ENCODE measurements around the gene GLI3. TPM values are rescaled to one million over a fixed set of nuclear protein-coding genes. Genes with fewer than 3 reads are reported as not detected.
A peak's percentile ranks its signal among the peaks of the same experiment; 100 is the strongest.

Gene GLI3
- polyA plus RNA-seq, 2 of the 4 experiments (the other 2 are of a cell fraction) = 0.09 TPM; not detected in 1

DNA sequence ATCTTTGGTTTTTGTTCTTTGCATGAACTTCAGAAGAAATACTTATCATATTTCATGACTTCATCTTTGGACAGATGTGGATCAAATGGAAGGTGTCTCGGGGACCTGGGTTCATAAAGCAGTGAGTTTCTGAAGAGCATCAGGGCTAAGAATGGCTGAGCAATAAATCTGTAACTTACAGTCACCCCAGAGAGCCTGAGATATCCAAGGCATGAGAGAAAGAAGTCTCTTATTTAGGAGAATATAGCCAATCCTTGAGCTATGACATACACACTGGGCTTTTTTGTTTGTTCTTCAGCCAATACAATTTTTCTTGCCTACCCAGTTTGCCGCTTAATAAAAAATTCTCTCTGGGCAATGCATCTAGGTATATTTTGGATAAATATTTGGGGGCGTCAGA is 281.6 kb downstream of the GLI3 start:
- TF ChIP-seq ZSCAN20 (CRISPR knock-in tag; IDR thresholded peaks at IDR 0.05) (no peak), POLR2A (IDR thresholded peaks at IDR 0.05; ENCODE audit: low read length) (no peak), PHF8 (IDR thresholded peaks at IDR 0.05; ENCODE audit: borderline replicate concordance, low read depth) (no peak), CBX2 (IDR thresholded peaks at IDR 0.05; ENCODE audit: borderline replicate concordance, low read depth) (no peak), FOSL2 (IDR thresholded peaks at IDR 0.05) (no peak), FOSL2 (CRISPR knock-in tag; IDR thresholded peaks at IDR 0.05) (no peak), CHD2 (IDR thresholded peaks at IDR 0.05; ENCODE audit: low read length, partially characterized antibody) (no peak), RCOR1 (IDR thresholded peaks at IDR 0.05; ENCODE audit: low read depth, low read length) (no peak), ZNF302 (CRISPR knock-in tag; IDR thresholded peaks at IDR 0.05) (no peak), NR3C1 (IDR thresholded peaks at IDR 0.05) (no peak), TFCP2L1 (CRISPR knock-in tag; IDR thresholded peaks at IDR 0.05) (no peak)
- TF ChIP-seq, protein P1, sequence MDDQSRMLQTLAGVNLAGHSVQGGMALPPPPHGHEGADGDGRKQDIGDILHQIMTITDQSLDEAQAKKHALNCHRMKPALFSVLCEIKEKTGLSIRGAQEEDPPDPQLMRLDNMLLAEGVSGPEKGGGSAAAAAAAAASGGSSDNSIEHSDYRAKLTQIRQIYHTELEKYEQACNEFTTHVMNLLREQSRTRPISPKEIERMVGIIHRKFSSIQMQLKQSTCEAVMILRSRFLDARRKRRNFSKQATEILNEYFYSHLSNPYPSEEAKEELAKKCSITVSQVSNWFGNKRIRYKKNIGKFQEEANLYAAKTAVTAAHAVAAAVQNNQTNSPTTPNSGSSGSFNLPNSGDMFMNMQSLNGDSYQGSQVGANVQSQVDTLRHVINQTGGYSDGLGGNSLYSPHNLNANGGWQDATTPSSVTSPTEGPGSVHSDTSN (IDR thresholded peaks at IDR 0.05) = no peak
- TF ChIP-seq, protein P2, sequence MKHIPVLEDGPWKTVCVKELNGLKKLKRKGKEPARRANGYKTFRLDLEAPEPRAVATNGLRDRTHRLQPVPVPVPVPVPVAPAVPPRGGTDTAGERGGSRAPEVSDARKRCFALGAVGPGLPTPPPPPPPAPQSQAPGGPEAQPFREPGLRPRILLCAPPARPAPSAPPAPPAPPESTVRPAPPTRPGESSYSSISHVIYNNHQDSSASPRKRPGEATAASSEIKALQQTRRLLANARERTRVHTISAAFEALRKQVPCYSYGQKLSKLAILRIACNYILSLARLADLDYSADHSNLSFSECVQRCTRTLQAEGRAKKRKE (CRISPR knock-in tag; IDR thresholded peaks at IDR 0.05; ENCODE audit: low read depth) = no peak
- TF ChIP-seq, protein P3, sequence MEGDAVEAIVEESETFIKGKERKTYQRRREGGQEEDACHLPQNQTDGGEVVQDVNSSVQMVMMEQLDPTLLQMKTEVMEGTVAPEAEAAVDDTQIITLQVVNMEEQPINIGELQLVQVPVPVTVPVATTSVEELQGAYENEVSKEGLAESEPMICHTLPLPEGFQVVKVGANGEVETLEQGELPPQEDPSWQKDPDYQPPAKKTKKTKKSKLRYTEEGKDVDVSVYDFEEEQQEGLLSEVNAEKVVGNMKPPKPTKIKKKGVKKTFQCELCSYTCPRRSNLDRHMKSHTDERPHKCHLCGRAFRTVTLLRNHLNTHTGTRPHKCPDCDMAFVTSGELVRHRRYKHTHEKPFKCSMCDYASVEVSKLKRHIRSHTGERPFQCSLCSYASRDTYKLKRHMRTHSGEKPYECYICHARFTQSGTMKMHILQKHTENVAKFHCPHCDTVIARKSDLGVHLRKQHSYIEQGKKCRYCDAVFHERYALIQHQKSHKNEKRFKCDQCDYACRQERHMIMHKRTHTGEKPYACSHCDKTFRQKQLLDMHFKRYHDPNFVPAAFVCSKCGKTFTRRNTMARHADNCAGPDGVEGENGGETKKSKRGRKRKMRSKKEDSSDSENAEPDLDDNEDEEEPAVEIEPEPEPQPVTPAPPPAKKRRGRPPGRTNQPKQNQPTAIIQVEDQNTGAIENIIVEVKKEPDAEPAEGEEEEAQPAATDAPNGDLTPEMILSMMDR (IDR thresholded peaks at IDR 0.05) = no peak
- CTCF ChIA-PET = interaction anchor here (1.2 to 2.9 kb wide), 5 partner anchors 9 to 22 kb away, joined by 3 to 16 read pairs (median 4); no protein-coding TSS in a partner anchor
- no peaks in the 10 kb centered on the region for H3K9me3 ChIP-seq
- peaks cover 10% of the 10 kb centered on the region; the same call in 2 of the 3 replicates for H3K4me1 ChIP-seq
- DNase-seq (ENCODE audit: low read depth in 1 of 2, low spot score in 1 of 2) (no peak), ATAC-seq (no peak), FAIRE-seq (no peak)
- H3K4me3 ChIP-seq = no peak overlapping the region
- POLR2A ChIA-PET = no interaction called here
- WGBS (ENCODE audit: missing lambda C conversion rate) = 5% methylated on average over 3 of the region's 3 CpGs
- no peak overlapping the region for H3K27ac ChIP-seq
- peak overlapping the region; percentile 56; the same call in 1 of the 3 replicates for H3K4me2 ChIP-seq

DNA sequence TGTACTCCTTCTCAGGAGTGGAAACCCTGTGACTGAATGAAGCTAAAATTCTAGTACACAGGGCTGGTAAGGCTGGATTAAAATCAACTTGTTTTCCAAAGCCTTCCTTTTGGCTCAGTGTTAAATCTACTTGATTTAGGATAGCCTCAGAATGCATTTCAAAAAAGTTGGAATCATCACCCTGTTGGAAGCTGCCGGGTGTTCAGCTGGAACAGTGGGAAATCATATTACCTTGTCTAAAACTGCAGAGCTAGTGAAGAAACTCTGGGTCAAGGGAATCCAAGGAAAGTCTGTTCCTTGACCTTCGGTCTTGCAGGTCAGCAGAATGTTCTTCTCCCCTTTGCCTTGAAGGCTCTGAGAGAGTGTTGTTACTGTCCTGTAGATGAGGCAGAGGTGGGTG is 282.0 kb downstream of the GLI3 start:
- no peak for FAIRE-seq
- TF ChIP-seq MAZ (IDR thresholded peaks at IDR 0.05; ENCODE audit: borderline replicate concordance, low read depth, low read length) = no peak
- no peak overlapping the region for H3K27ac ChIP-seq
- no peaks in the 10 kb centered on the region for H3K9me3 ChIP-seq
- WGBS (ENCODE audit: missing lambda C conversion rate) = 26% methylated on average over 2 of the region's 2 CpGs
- no peak overlapping the region for H3K4me3 ChIP-seq
- no peak overlapping the region for H3K4me2 ChIP-seq
- CTCF ChIA-PET = interaction anchor here (1.2 to 2.9 kb wide), 5 partner anchors 10 to 22 kb away, joined by 3 to 16 read pairs (median 3); no protein-coding TSS in a partner anchor
- POLR2A ChIA-PET = no interaction called here
- no peak for DNase-seq (ENCODE audit: low read depth in 1 of 2, low spot score in 1 of 2)
- no peak for ATAC-seq
- peaks cover 10% of the 10 kb centered on the region; the same call in 2 of the 3 replicates for H3K4me1 ChIP-seq

DNA sequence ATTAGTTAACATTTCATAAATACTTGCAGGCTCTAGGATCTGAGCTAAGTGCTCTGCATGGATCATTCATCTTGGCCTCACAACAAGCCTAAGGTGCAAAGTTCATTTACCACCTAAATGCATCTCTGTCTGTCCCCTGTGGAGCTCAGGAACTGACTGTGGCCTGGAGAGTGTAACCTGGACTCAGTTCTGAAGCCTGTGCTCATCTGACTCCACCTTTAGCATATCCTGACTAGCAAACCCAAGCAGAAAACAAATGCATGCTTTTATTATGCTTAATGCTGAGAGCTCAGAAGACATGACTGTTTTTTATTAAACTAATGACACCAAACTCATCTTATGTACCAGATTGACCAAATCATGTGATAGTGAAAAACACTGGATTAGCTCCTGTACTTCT is 288.5 kb downstream of the GLI3 start:
- ATAC-seq = no peak
- no peak for DNase-seq (ENCODE audit: low read depth in 1 of 2, low spot score in 1 of 2)
- no peak for FAIRE-seq

More for the DNA sequence above, 288.5 kb downstream of the GLI3 start:
- TF ChIP-seq, protein P4, sequence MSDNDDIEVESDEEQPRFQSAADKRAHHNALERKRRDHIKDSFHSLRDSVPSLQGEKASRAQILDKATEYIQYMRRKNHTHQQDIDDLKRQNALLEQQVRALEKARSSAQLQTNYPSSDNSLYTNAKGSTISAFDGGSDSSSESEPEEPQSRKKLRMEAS (IDR thresholded peaks at IDR 0.05) = no peak
- TF ChIP-seq, protein P2 (CRISPR knock-in tag; IDR thresholded peaks at IDR 0.05; ENCODE audit: low read depth) = no peak
- no peak overlapping the region for H3K27ac ChIP-seq
- CTCF ChIA-PET = interaction anchor here (1.3 to 1.6 kb wide), 3 partner anchors 7 to 32 kb away, joined by 3 to 6 read pairs (median 5); no protein-coding TSS in a partner anchor
- H3K9me3 ChIP-seq = no peaks in the 10 kb centered on the region
- POLR2A ChIA-PET = no interaction called here
- H3K4me2 ChIP-seq = no peak overlapping the region
- no peaks in the 10 kb centered on the region for H3K4me1 ChIP-seq
- H3K4me3 ChIP-seq = no peak overlapping the region
